CD4-positive, alpha-beta T cell (primary cell): ENCODE results near the gene ZFPM1. TPM values are rescaled to one million over a fixed set of nuclear protein-coding genes. Genes with fewer than 3 reads are reported as not detected.

ENCODE experiments used
- ATAC-seq: fragments of 200-7000 bp; cut with Tn5 transposase; one replicate; pipeline ENCODE4 v1.10.0; 2022; ENCODE audit warnings: mild to moderate bottlenecking; ENCODE audit not compliant: poor library complexity
- CTCF ChIA-PET: fragments of 350-600 bp; sonication (Branson Sonifier 250); formaldehyde crosslinking; loops from one replicate; lab custom pipeline; 2021; ENCODE audit warnings: antibody characterized with exemption, inconsistent platforms; lab: Charles Lee
- POLR2A ChIA-PET: fragments of 350-600 bp; sonication (Branson Sonifier 250); formaldehyde crosslinking; loops from one replicate; lab custom pipeline; 2021; ENCODE audit warnings: antibody characterized with exemption, inconsistent platforms; lab: Charles Lee
- DNase-seq, 14 experiments: peaks; one replicate each; pipeline ENCODE4 v3.0.0-alpha.2; 2013 to 2020; ENCODE audit warnings: mixed read lengths in 2 of 14
- H3K27ac ChIP-seq, 2 donors: one replicate each; pipeline versions ENCODE4 v1.5.1 to v1.7.0; 2013; ENCODE audit warnings: low read length in 2 of 2, low read depth in 1 of 2, mild to moderate bottlenecking in 1 of 2
- H3K27me3 ChIP-seq, 2 experiments: 1 replicate in 1 of 2; 2 replicates in 1 of 2; pipeline versions ENCODE4 v1.6.1 to v1.7.0; 2013; ENCODE audit warnings: low read length in 2 of 2, control low read depth in 1 of 2, mild to moderate bottlenecking in 1 of 2, moderate library complexity in 1 of 2; ENCODE audit not compliant: insufficient read depth in 2 of 2, control insufficient read depth in 1 of 2
- H3K36me3 ChIP-seq: one replicate; pipeline ENCODE4 v1.6.1; 2013; ENCODE audit warnings: low read length, control low read depth; ENCODE audit not compliant: insufficient read depth
- H3K4me1 ChIP-seq: one replicate; pipeline ENCODE4 v1.6.1; 2013; ENCODE audit warnings: low read length, control low read depth; ENCODE audit not compliant: insufficient read depth
- H3K4me3 ChIP-seq: one replicate; pipeline ENCODE4 v1.5.1; 2013; ENCODE audit warnings: mild to moderate bottlenecking, low read length, moderate library complexity
- H3K9me3 ChIP-seq, 2 experiments: 1 replicate in 1 of 2; 2 replicates in 1 of 2; pipeline versions ENCODE4 v1.6.1 to v1.7.0; 2013; ENCODE audit warnings: low read length in 2 of 2, mild to moderate bottlenecking in 2 of 2, control low read depth in 1 of 2, moderate library complexity in 1 of 2; ENCODE audit not compliant: control insufficient read depth in 1 of 2, insufficient read depth in 1 of 2
- H3K27ac Mint-ChIP-seq: one replicate; pipeline ENCODE4 v1.8.0; 2020; ENCODE audit warnings: mixed read lengths
- H3K27me3 Mint-ChIP-seq: one replicate; pipeline ENCODE4 v1.8.0; 2021; ENCODE audit warnings: mixed read lengths
- H3K36me3 Mint-ChIP-seq: one replicate; pipeline ENCODE4 v1.8.0; 2021; ENCODE audit warnings: low read depth, mixed read lengths
- H3K4me1 Mint-ChIP-seq: one replicate; pipeline ENCODE4 v1.8.0; 2021; ENCODE audit warnings: low read depth, mixed read lengths
- H3K4me3 Mint-ChIP-seq: one replicate; pipeline ENCODE4 v1.8.0; 2020; ENCODE audit warnings: mild to moderate bottlenecking, mixed read lengths
- H3K9me3 Mint-ChIP-seq: one replicate; pipeline ENCODE4 v1.8.0; 2020; ENCODE audit warnings: mixed read lengths
- intact Hi-C, 2 experiments: fragments of 100-400 bp; cut with DNase I in 1 of 2; cut with micrococcal nuclease in 1 of 2; formaldehyde crosslinking; loops; one replicate each; pipeline versions ENCODE4 v1.15.1 to v1.9.0; 2023 to 2025; cut with DNase I, micrococcal nuclease
- total RNA-seq, 174 experiments: library from RNA in 2 of 174; stranded (reverse) in 2 of 174; gene quantifications; one replicate each; pipeline ENCODE4 v1.2.3 and lab custom pipeline; 2021 to 2026
- TF ChIP-seq, protein P1 (sequence below): fragments of 200-600 bp; IDR thresholded peaks from one replicate; pipeline ENCODE4 v1.8.0; 2022; ENCODE audit warnings: antibody characterized with exemption, mild to moderate bottlenecking

Gene ZFPM1
- total RNA-seq, 2 experiments from 2014 or later: 22.8 to 24.2 TPM

DNA sequence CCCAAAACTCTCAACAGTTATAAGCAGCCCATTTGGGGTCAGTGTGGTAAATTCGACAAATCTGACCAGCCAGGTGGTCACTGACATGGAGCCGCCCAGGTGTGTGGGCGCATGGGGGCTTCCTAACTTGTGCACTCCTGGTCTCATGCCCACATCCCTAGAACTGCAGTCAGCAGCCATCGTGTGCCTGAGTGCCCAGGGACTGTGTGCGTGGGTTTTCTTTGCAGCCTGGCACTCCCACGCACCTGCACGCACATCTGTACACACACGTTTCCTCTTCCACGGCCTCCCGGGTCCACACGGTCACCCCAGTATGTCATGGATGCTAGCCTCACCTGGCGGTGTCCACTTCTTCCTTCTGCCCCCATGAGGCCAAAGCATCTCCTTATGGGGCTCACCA, 78.3 kb downstream of the ZFPM1 start:
- no peaks in the 10 kb centered on the region for H3K9me3 ChIP-seq
- Mint-ChIP-seq H3K27ac (peak overlapping the region; percentile 10), H3K36me3 (no peaks in the 10 kb centered on the region), H3K9me3 (no peaks in the 10 kb centered on the region), H3K27me3 (no peaks in the 10 kb centered on the region), H3K4me3 (peak overlapping the region; percentile 25), H3K4me1 (peaks cover 11% of the 10 kb centered on the region)
- ChIA-PET CTCF (no interaction called here), POLR2A (no interaction called here)
- peaks cover 17% of the 10 kb centered on the region for H3K4me1 ChIP-seq
- H3K36me3 ChIP-seq: peaks cover 3% of the 10 kb centered on the region
- ATAC-seq (no peak), DNase-seq (no peak)
- no peaks in the 10 kb centered on the region for H3K27me3 ChIP-seq
- intact Hi-C loops: loop anchor here in 1 of 2 experiments (10.0 kb wide), 1 partner anchor 577 kb away; the partner anchor contains the start of gene BANP
- H3K27ac ChIP-seq: no peak overlapping the region
- H3K4me3 ChIP-seq: no peak overlapping the region
- TF ChIP-seq, protein P1, sequence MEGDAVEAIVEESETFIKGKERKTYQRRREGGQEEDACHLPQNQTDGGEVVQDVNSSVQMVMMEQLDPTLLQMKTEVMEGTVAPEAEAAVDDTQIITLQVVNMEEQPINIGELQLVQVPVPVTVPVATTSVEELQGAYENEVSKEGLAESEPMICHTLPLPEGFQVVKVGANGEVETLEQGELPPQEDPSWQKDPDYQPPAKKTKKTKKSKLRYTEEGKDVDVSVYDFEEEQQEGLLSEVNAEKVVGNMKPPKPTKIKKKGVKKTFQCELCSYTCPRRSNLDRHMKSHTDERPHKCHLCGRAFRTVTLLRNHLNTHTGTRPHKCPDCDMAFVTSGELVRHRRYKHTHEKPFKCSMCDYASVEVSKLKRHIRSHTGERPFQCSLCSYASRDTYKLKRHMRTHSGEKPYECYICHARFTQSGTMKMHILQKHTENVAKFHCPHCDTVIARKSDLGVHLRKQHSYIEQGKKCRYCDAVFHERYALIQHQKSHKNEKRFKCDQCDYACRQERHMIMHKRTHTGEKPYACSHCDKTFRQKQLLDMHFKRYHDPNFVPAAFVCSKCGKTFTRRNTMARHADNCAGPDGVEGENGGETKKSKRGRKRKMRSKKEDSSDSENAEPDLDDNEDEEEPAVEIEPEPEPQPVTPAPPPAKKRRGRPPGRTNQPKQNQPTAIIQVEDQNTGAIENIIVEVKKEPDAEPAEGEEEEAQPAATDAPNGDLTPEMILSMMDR: no peak

- Mint-ChIP-seq H3K27me3 (no peaks in the 10 kb centered on the region), H3K27ac (peak overlapping the region; percentile 10), H3K4me3 (peak overlapping the region; percentile 42), H3K36me3 (no peaks in the 10 kb centered on the region), H3K9me3 (no peaks in the 10 kb centered on the region), H3K4me1 (peaks cover 11% of the 10 kb centered on the region)
- H3K27me3 ChIP-seq: no peaks in the 10 kb centered on the region
- H3K36me3 ChIP-seq: peaks cover 3% of the 10 kb centered on the region
- ATAC-seq: no peak
- H3K4me3 ChIP-seq: no peak overlapping the region
- POLR2A ChIA-PET: no interaction called here
- peaks cover 15% of the 10 kb centered on the region for H3K4me1 ChIP-seq
- TF ChIP-seq, protein P1: no peak
- intact Hi-C loops: loop anchor here in 1 of 2 experiments (10.0 kb wide), 1 partner anchor 577 kb away; the partner anchor contains the start of gene BANP
- CTCF ChIA-PET: no interaction called here
- no peaks in the 10 kb centered on the region for H3K9me3 ChIP-seq
- DNase-seq: peak in 2 of 14 experiments; percentile 9 to 46
- H3K27ac ChIP-seq: no peak overlapping the region
Measured at GRCh38 chr16:88531931-88532433, 78.9 kb downstream of the ZFPM1 start.

DNA sequence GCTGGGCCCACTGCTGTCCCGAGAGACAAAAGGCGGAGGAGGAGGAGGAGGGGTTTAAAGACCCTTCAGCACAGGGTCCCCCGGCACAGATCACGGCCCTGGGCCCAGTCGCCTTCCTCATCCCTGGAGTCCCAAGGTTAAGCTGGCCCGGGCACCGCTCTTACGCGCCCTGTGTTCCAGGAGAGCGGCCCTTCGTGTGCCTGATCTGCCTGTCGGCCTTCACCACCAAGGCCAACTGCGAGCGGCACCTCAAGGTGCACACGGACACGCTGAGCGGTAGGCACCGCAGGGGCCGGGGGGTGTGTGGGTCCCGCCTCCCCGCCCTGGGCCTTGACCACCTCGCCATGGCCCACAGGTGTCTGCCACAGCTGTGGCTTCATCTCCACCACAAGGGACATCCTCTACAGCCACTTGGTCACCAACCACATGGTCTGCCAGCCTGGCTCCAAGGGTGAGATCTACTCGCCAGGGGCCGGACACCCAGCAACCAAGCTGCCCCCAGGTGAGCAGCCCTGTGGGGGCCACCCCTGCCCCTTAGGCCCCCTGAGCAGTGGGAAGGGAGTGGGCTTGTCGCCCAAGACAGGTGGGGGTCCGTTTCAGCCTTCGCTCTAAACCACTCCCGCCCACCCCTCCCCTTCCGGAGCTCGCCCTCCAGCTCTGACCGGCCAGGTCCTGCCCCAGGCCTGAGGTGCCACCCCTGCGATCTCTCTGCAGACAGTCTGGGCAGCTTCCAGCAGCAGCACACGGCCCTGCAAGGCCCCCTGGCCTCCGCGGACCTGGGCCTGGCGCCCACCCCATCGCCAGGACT, 79.6 kb downstream of the ZFPM1 start:
- TF ChIP-seq, protein P1: no peak
- Histone ChIP-seq H3K4me1 (peaks cover 10% of the 10 kb centered on the region), H3K27ac (no peak overlapping the region), H3K27me3 (no peaks in the 10 kb centered on the region), H3K4me3 (no peak overlapping the region), H3K36me3 (peaks cover 3% of the 10 kb centered on the region), H3K9me3 (no peaks in the 10 kb centered on the region)
- ATAC-seq (no peak), DNase-seq (no peak)
- H3K27ac Mint-ChIP-seq: no peak overlapping the region
- no peaks in the 10 kb centered on the region for H3K9me3 Mint-ChIP-seq
- peaks cover 11% of the 10 kb centered on the region for H3K4me1 Mint-ChIP-seq
- no peaks in the 10 kb centered on the region for H3K36me3 Mint-ChIP-seq
- no peaks in the 10 kb centered on the region for H3K27me3 Mint-ChIP-seq
- POLR2A ChIA-PET: no interaction called here
- CTCF ChIA-PET: no interaction called here
- no peak overlapping the region for H3K4me3 Mint-ChIP-seq
- intact Hi-C loops: loop anchor here in 1 of 2 experiments (10.0 kb wide), 1 partner anchor 578 kb away; the partner anchor contains the start of gene BANP
